Endothelial cell (in vitro differentiated cells): ENCODE results near the gene KDM6B. TPM values are rescaled to one million over a fixed set of nuclear protein-coding genes. Genes with fewer than 3 reads are reported as not detected.
"Not testable (repeated sequence)": the region's sequence is repeated elsewhere in the genome, so short reads cannot be mapped to it uniquely, and the experiment has no call there.

ENCODE experiments used
- DNase-seq: peaks from one replicate; pipeline ENCODE4 v3.0.0; 2021; ENCODE audit warnings: low spot score
- H3K27ac Mint-ChIP-seq: one replicate; pipeline ENCODE4 v1.8.0; 2021; ENCODE audit warnings: mixed read lengths, inconsistent platforms; ENCODE audit not compliant: unreplicated experiment
- H3K27me3 Mint-ChIP-seq: one replicate; pipeline ENCODE4 v1.8.0; 2021; ENCODE audit warnings: mild to moderate bottlenecking, moderate library complexity, mixed read lengths, inconsistent platforms; ENCODE audit not compliant: unreplicated experiment
- H3K36me3 Mint-ChIP-seq: one replicate; pipeline ENCODE4 v1.8.0; 2021; ENCODE audit warnings: mild to moderate bottlenecking, low read depth, mixed read lengths, inconsistent platforms; ENCODE audit not compliant: unreplicated experiment
- H3K4me1 Mint-ChIP-seq: one replicate; pipeline ENCODE4 v1.8.0; 2021; ENCODE audit warnings: mild to moderate bottlenecking, mixed read lengths, inconsistent platforms; ENCODE audit not compliant: unreplicated experiment
- H3K4me3 Mint-ChIP-seq: one replicate; pipeline ENCODE4 v1.8.0; 2021; ENCODE audit warnings: mild to moderate bottlenecking, mixed read lengths, inconsistent platforms; ENCODE audit not compliant: unreplicated experiment
- H3K9me3 Mint-ChIP-seq: one replicate; pipeline ENCODE4 v1.8.0; 2021; ENCODE audit warnings: mixed read lengths, inconsistent platforms; ENCODE audit not compliant: unreplicated experiment
- total RNA-seq: library from RNA; stranded (reverse); fragmentation: NEBNext Ultra II Directional; extraction: Animal tissue kit (Norgen Biotek cat#: 25700); gene quantifications from one replicate; pipeline ENCODE4 v1.2.1, GENCODE V29; 2021; ENCODE audit not compliant: unreplicated experiment
- TF ChIP-seq, protein P1 (sequence below): fragments of 200-600 bp; sonication (generic); IDR thresholded peaks from one replicate; pipeline ENCODE4 v1.5.0; 2021; ENCODE audit warnings: antibody characterized with exemption; ENCODE audit not compliant: unreplicated experiment

The KDM6B gene
- total RNA-seq, 1 donor from 2014 or later, result 47.4 TPM

DNA sequence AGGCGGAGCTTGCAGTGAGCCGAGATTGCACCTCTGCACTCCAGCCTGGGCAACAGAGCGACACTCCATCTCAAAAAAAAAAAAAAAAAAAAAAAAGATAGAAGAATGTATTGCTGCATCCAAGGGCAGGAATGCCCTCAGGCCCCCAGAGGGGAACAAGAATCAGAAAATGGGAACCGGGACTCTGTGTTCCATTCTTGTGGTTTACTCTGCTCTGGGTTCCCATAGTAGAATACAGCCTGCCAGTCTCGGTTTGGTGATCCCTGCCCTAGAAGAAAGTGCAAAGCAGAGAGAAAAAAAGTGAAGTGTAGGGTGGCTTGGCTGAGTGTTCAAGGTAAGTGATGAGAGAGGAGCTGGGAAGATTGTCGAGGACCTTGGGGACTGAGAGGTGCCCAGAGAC lies 27.4 kb upstream of the KDM6B start:
- Mint-ChIP-seq H3K36me3 (no peaks in the 10 kb centered on the region), H3K4me3 (peak overlapping the region; percentile 17), H3K27me3 (peaks cover 9% of the 10 kb centered on the region), H3K9me3 (no peaks in the 10 kb centered on the region), H3K27ac (no peak overlapping the region), H3K4me1 (peaks cover 5% of the 10 kb centered on the region)
- TF ChIP-seq, protein P1, sequence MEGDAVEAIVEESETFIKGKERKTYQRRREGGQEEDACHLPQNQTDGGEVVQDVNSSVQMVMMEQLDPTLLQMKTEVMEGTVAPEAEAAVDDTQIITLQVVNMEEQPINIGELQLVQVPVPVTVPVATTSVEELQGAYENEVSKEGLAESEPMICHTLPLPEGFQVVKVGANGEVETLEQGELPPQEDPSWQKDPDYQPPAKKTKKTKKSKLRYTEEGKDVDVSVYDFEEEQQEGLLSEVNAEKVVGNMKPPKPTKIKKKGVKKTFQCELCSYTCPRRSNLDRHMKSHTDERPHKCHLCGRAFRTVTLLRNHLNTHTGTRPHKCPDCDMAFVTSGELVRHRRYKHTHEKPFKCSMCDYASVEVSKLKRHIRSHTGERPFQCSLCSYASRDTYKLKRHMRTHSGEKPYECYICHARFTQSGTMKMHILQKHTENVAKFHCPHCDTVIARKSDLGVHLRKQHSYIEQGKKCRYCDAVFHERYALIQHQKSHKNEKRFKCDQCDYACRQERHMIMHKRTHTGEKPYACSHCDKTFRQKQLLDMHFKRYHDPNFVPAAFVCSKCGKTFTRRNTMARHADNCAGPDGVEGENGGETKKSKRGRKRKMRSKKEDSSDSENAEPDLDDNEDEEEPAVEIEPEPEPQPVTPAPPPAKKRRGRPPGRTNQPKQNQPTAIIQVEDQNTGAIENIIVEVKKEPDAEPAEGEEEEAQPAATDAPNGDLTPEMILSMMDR, result no peak
- no peak for DNase-seq

DNA sequence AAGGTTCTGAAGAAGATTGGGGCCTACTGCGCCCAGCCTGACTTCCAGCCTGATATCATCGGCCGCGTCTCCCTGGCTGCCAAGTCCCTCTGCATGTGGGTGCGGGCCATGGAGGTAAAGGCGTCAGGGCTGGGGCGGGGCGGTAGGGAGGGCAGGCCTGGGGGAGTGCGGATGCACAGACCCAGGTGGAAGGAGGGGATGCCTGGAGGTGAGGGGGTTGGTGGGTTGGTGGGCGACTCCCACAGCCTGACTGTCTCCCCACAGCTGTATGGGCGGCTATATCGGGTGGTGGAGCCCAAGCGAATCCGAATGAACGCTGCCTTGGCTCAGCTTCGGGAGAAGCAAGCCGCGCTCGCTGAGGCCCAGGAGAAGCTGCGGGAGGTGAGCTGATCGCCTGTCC lies 26.8 kb upstream of the KDM6B start:
- DNase-seq, result no peak
- TF ChIP-seq, protein P1, result no peak
- no peaks in the 10 kb centered on the region for H3K9me3 Mint-ChIP-seq
- no peak overlapping the region for H3K27ac Mint-ChIP-seq
- no peaks in the 10 kb centered on the region for H3K36me3 Mint-ChIP-seq
- H3K4me1 Mint-ChIP-seq, result peaks cover 5% of the 10 kb centered on the region
- H3K4me3 Mint-ChIP-seq, result no peak overlapping the region
- peaks cover 3% of the 10 kb centered on the region for H3K27me3 Mint-ChIP-seq

DNA sequence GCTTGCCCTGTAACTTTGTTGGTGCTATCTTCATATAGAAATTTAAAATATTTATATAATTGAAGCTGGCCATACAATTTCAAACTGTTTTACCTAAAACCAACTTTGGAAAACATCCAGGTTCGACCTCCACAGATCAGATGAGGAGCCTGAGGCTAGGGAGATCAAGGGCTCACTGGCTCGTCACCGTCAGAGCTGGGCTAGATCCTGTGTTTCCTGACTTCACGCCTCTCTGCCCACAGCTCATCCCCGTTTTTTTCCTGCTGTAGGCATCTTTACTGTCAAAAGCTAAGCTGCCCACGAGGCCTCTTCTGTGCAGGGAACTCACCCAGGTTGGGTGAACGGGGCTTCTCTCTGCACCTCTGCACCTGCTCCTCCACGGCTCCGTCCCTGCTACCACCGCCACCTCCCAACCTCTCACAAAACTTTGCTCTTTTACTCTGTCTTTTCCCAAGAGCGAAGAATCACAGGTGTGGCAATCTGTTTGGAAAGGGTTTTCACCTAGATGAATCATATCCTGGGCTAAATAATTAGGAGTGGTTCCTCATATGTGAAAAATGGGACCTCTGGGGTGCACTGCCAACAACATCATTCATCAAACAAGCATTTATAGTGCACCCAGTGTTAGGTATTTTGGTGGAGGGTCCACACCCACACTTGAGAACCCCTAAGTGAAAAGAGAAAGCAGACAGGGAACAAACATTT lies 24.8 kb upstream of the KDM6B start:
- no peak overlapping the region for H3K27ac Mint-ChIP-seq
- H3K36me3 Mint-ChIP-seq, result no peaks in the 10 kb centered on the region
- no peak overlapping the region for H3K4me3 Mint-ChIP-seq
- TF ChIP-seq, protein P1, result no peak
- no peaks in the 10 kb centered on the region for H3K9me3 Mint-ChIP-seq
- H3K27me3 Mint-ChIP-seq, result peaks cover 3% of the 10 kb centered on the region
- no peaks in the 10 kb centered on the region for H3K4me1 Mint-ChIP-seq
- DNase-seq, result no peak

DNA sequence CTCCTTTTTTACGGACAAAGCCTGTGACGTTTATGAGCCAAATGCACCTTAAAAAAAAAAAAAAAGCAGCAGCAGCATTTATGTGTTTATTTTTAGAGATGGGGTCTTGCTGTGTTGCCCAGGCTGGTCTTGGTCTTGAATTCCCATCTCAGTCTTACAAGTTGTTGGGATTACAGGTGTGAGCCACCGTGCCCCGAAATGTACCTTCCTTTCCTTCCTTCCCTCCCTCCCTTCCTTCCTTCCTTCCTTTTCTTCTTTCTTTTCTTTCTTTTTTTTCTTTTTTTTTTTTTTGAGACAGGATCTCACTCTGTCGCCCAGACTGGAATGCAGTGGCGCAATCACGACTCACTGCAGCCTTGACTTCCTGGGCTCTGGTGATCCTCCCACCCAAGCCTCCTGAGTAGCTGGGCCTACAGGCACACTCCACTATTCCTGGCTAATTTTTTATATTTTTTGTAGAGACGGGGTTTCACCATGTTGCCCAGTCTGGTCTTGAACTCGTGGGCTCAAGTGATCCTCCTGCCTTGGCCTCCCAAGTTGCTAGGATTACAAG lies 24.1 kb upstream of the KDM6B start:
- H3K4me1 Mint-ChIP-seq, H3K27ac Mint-ChIP-seq, H3K4me3 Mint-ChIP-seq, H3K36me3 Mint-ChIP-seq, H3K9me3 Mint-ChIP-seq, DNase-seq, H3K27me3 Mint-ChIP-seq: not testable (repeated sequence)

DNA sequence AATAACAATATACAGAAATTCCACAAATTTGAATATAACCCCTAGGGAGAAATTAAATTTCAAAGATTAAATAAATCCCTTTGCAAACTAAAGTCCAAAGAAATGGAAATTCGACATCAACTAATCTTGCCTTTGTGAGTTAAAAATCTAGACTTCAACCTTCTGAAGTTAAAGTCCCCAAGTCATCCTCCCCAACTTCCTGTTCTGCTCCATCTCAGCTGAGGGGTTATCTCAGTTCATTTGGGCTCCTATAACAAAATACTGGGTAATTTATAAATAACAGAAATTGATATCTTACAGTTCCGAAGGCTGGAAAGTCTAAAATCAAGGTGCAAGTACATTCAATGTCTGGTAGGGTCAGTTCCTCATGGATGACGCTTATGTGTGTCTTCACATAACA lies 22.8 kb upstream of the KDM6B start:
- Mint-ChIP-seq H3K4me1 (no peaks in the 10 kb centered on the region), H3K36me3 (no peaks in the 10 kb centered on the region), H3K4me3 (no peak overlapping the region), H3K27ac (no peak overlapping the region), H3K9me3 (no peaks in the 10 kb centered on the region), H3K27me3 (peaks cover 5% of the 10 kb centered on the region)
- TF ChIP-seq, protein P1, result no peak
- no peak for DNase-seq
